A549 treated with Hydrocortisone at 1 μM for 4 hours (cell line): ENCODE results near the gene SRSF8. TPM values are rescaled to one million over a fixed set of nuclear protein-coding genes. Genes with fewer than 3 reads are reported as not detected.

Experiments
- total RNA-seq: library from RNA; stranded (reverse); fragments of 200-300 nt; extraction: Qiagen RNA extraction; gene quantifications from 5 replicates; pipeline ENCODE4 v1.2.3, GENCODE V29; 2022

Gene SRSF8, protein sequence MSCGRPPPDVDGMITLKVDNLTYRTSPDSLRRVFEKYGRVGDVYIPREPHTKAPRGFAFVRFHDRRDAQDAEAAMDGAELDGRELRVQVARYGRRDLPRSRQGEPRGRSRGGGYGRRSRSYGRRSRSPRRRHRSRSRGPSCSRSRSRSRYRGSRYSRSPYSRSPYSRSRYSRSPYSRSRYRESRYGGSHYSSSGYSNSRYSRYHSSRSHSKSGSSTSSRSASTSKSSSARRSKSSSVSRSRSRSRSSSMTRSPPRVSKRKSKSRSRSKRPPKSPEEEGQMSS
- 15.0 to 22.0 TPM (median 18.3 TPM) in 5 replicates for total RNA-seq

DNA sequence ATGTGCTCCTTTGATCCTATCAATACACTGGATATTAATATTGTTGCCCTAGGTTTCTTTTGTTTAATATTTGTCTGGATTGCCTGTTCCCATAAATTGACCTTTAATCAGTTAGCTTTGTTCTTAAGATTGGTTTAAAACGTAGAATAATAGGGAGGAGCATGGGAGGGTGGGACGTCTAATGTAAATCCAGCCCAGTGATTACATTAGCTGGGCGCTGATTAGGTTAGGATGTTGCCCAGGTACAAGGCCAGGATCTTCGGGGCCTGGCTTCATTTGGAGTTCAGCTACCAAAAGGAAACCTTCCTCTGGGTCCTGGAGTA is at the start of gene SRSF8:
Gene SRSF8, plus strand, starts transcription at position 204 of the 323 bp plus-strand sequence. CDS start 308 bp downstream, outside the sequence.

DNA sequence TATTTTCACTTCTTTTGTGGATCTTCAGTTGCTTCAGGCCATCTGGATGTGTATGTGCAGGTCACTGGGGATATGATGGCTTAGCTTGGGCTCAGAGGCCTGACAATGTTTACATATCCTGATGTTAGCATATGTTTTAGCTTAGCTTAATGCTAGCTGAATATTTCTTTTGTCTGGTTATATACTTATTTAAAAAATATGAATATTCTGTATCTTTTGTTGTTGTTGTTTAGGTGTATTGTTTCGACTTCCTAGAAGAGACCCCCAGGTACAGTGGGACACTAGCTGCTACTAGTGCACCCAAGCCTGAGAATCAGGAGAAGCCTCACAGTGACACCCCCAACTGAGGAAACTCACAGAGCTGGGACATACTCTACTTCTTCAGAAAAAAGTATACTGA is 41.8 kb upstream of the SRSF8 start, which contains the start of gene KDM4E:
Gene KDM4E, plus strand, starts transcription at position 301 of the 400 bp plus-strand sequence. CDS start 300 bp downstream, outside the sequence.

DNA sequence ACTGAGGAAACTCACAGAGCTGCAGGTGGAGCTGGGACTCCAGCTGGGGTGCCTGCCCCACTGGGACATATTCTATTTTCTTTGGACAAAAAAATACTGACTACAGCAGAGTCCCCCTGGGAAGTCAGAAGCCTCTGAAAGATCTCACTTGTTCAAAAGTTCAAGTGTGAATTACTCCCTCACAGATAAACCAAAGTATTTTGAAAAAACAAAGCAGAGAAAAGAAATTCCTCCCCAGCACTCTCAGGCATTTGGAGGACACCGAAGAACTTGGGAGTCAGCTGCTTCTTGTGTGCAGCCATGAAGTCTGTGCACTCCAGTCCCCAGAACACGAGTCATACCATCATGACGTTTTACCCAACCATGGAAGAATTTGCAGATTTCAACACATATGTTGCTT is 17.6 kb upstream of the SRSF8 start, which contains the start of gene KDM4F:
Gene KDM4F, plus strand, starts transcription at position 301 of the 400 bp plus-strand sequence.

DNA sequence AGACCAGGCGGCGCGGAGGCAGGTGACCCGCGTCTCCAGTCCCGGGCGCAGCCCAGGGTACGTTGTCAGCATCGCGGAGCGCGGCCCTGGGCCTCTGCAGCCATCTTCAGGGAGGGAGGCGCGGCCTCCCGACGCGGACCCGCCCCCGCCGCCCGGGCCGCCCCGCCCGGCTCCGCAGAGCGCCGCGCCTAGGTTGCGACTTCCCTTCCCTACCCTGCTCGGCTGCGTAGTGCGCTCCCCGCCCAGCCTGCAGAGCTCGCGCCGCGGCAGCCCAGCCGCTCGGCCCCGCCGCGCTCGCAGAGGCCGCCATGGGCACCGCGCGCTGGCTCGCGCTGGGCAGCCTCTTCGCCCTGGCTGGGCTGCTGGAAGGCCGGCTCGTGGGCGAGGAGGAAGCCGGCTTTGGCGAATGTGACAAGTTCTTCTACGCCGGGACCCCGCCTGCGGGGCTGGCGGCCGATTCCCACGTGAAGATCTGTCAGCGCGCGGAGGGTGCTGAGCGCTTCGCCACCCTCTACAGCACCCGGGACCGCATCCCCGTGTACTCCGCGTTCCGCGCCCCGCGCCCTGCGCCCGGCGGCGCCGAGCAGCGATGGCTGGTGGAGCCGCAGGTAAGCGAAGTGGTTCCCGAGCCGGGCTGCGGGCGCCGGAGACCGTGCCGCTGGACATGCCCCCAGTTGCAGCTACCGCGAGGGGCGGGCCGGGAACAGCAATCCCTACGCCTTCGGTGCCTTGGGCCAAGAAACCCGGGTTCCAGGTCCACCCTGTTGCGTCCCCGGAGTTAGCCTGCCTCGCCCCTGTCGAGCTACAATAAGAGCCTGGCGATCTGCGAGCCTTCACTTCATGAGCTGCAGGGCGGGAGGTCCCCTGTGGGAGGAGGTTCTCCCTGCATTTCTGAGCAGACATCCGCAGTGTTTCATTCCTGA is 23.2 kb downstream of the SRSF8 start, which contains the start of gene ENDOD1:
Gene ENDOD1, plus strand, starts transcription at position 227 of the 923 bp plus-strand sequence. Its CDS starts 82 bp downstream, at position 309.

Other genes with a start within 250 kb of the SRSF8 start
- 30.2 to 32.2 TPM (median 30.4 TPM) in 5 replicates for gene CWC15, start 93.4 kb upstream of the SRSF8 start, total RNA-seq
- 0.24 to 0.63 TPM (median 0.32 TPM) in 5 replicates for gene KDM4D, start 93.2 kb upstream of the SRSF8 start, total RNA-seq
- not detected in 5 replicates for gene KDM4E, start 41.7 kb upstream of the SRSF8 start, total RNA-seq
- not detected in 5 replicates for gene KDM4F, start 17.5 kb upstream of the SRSF8 start, total RNA-seq
- gene ENDOD1, start 22.9 kb downstream of the SRSF8 start, total RNA-seq: 13.1 to 19.3 TPM (median 15.2 TPM) in 5 replicates
- gene SESN3, start 164.3 kb downstream of the SRSF8 start, total RNA-seq: 0.07 to 0.13 TPM (median 0.12 TPM) in 5 replicates